Measurements from ENCODE around the gene MYOF.

DNA sequence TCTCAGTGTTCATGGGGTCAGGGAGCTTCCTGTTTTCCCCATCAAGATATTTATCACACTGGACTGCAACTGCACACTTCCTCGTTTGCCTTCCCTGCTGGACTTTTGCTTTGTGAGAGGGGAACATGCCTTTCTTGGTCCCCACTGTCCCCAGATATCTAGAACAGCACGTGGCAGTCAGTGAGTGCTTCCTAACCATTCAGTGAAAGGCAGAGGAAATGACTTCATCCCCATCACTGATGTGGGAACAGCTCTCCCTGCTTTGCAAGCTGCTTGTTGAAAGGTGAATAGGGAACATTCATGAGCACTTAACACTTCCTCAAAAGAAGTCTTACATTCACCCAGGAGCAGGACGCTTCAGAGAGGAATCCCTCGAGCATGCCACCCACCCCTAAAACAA is 135.4 kb downstream of the MYOF start:
- TF ChIP-seq CTCF (IDR thresholded peaks at IDR 0.05) (no peak), POLR2AphosphoS5 (IDR thresholded peaks at IDR 0.05) (no peak)

Data from suprapubic skin (tissue), 3 donors.